HepG2 (cell line): ENCODE data around the gene PDXDC1. TPM values are rescaled to one million over a fixed set of nuclear protein-coding genes. Genes with fewer than 3 reads are reported as not detected.
"Not testable (repeated sequence)": the region's sequence is repeated elsewhere in the genome, so short reads cannot be mapped to it uniquely, and the experiment has no call there.

Experiments used
- ATAC-seq: fragments of 200-7000 bp; cut with Tn5 transposase; 3 replicates; pipeline ENCODE4 v1.9.1; 2020; ENCODE audit warnings: mild to moderate bottlenecking, moderate library complexity
- Bru-seq: library from RNA; stranded (reverse); fragments of 400-500 nt; gene quantifications from one replicate; lab custom pipeline; 2021; lab: Mats Ljungman, UMichigan
- BruChase-seq, 2 experiments: library from RNA; stranded (reverse); fragments of 400-500 nt; gene quantifications; one replicate each; lab custom pipeline; 2021; lab: Mats Ljungman, UMichigan
- BruUV-seq: library from RNA; stranded (reverse); fragments of 400-500 nt; replicated peaks from 2 replicates; lab custom pipeline; 2021; lab: Mats Ljungman, UMichigan
- CTCF ChIA-PET: fragments of 300-600 bp; formaldehyde crosslinking; extraction: SDS; loops from one replicate; lab custom pipeline; 2021; ENCODE audit warnings: low total read pairs, inconsistent platforms, low intra/inter-chr PET ratio; lab: Yijun Ruan, JAX
- POLR2A ChIA-PET: fragments of 350-600 bp; sonication (Branson Sonifier 250); formaldehyde crosslinking; loops from one replicate; lab custom pipeline; 2020; ENCODE audit warnings: antibody characterized with exemption, inconsistent platforms; lab: Yijun Ruan, JAX
- DNase-seq: peaks from one replicate; pipeline ENCODE4 v3.0.0-alpha.2; 2015; ENCODE audit warnings: low spot score
- FAIRE-seq: peaks from 3 replicates; lab custom pipeline; 2011; peaks lifted over from hg19 to GRCh38; lab: Jason Lieb, UNC
- H2AFZ ChIP-seq: one replicate; pipeline ENCODE4 v1.6.1; 2011; ENCODE audit warnings: low read length, inconsistent platforms
- H3K27ac ChIP-seq: fragments of 300-600 bp; 3 replicates; pipeline ENCODE4 v1.8.0; 2011; ENCODE audit warnings: mixed run types, mild to moderate bottlenecking, mixed read lengths, low read length, inconsistent platforms; ENCODE audit not compliant: insufficient read depth; ENCODE audit errors: extremely low read length
- H3K27me3 ChIP-seq, 2 experiments: fragments of 200-600 bp in 1 of 2; 2 replicates in 1 of 2; 3 replicates in 1 of 2; pipeline versions ENCODE4 v1.6.0 to v1.8.0; 2011; ENCODE audit warnings: low read length in 2 of 2, mild to moderate bottlenecking in 2 of 2, moderate library complexity in 2 of 2, inconsistent platforms in 1 of 2; ENCODE audit not compliant: insufficient read depth in 2 of 2, control insufficient read depth in 1 of 2
- H3K36me3 ChIP-seq, 2 experiments: fragments of 200-600 bp in 1 of 2; replicated peaks in 1 of 2; 2 replicates in 1 of 2; 3 replicates in 1 of 2; pipeline versions ENCODE4 v1.5.1 to v1.8.0; 2011; ENCODE audit warnings: low read length in 2 of 2, inconsistent platforms in 1 of 2; ENCODE audit not compliant: insufficient read depth in 2 of 2, control insufficient read depth in 1 of 2
- H3K4me1 ChIP-seq: 2 replicates; pipeline ENCODE4 v1.5.1; 2012; ENCODE audit warnings: low read length, inconsistent platforms; ENCODE audit not compliant: insufficient read depth
- H3K4me2 ChIP-seq: 2 replicates; pipeline ENCODE4 v1.6.0; 2011; ENCODE audit warnings: low read depth, low read length, inconsistent platforms
- H3K4me3 ChIP-seq, 3 experiments: fragments of 200-600 bp in 1 of 3; sonication (generic), shearing (Covaris generic) in 1 of 3; replicated peaks in 1 of 3; 2 replicates each; pipeline ENCODE4 v1.5.1; 2011 to 2016; ENCODE audit warnings: low read length in 3 of 3, inconsistent platforms in 2 of 3, low read depth in 2 of 3, mild to moderate bottlenecking in 2 of 3, control low read depth in 1 of 3, mixed read lengths in 1 of 3; ENCODE audit not compliant: insufficient read depth in 1 of 3
- H3K79me2 ChIP-seq: one replicate; pipeline ENCODE4 v1.6.1; 2011; ENCODE audit warnings: low read length, inconsistent platforms; ENCODE audit not compliant: insufficient read depth
- H3K9ac ChIP-seq: 2 replicates; pipeline ENCODE4 v1.6.0; 2011; ENCODE audit warnings: mild to moderate bottlenecking, low read depth, low read length, inconsistent platforms; ENCODE audit not compliant: insufficient read depth
- H3K9me3 ChIP-seq: 2 replicates; pipeline ENCODE4 v1.5.1; 2012; ENCODE audit warnings: mild to moderate bottlenecking, low read length
- H4K20me1 ChIP-seq: 2 replicates; pipeline ENCODE4 v1.6.0; 2011; ENCODE audit warnings: inconsistent platforms, mild to moderate bottlenecking, low read length, moderate library complexity; ENCODE audit not compliant: insufficient read depth
- ATF2 ChIP-seq: sonication (generic); formaldehyde crosslinking; IDR thresholded peaks from 2 replicates; pipeline ENCODE4 v1.4.0; 2020; ENCODE audit warnings: missing genetic modification reagents
- JDP2 ChIP-seq: sonication (generic); formaldehyde crosslinking; IDR thresholded peaks from 2 replicates; pipeline ENCODE4 v1.8.1; 2022; ENCODE audit warnings: missing genetic modification reagents, borderline replicate concordance
- PPARG ChIP-seq: conservative IDR thresholded peaks from 2 replicates; pipeline ENCODE4 v1.6.1; 2016; ENCODE audit warnings: missing biosample characterization, missing genetic modification reagents
- SP5 ChIP-seq: IDR thresholded peaks from 2 replicates; pipeline ENCODE4 v1.6.1; 2016; ENCODE audit warnings: low read depth, borderline replicate concordance
- WIZ ChIP-seq: sonication (generic); formaldehyde crosslinking; IDR thresholded peaks from 2 replicates; pipeline ENCODE4 v1.5.1; 2020; ENCODE audit warnings: mild to moderate bottlenecking, missing genetic modification reagents
- ZBTB1 ChIP-seq: sonication (generic); formaldehyde crosslinking; IDR thresholded peaks from 2 replicates; pipeline ENCODE4 v1.4.0; 2020; ENCODE audit warnings: missing genetic modification reagents, borderline replicate concordance
- ZNF317 ChIP-seq: sonication (generic); formaldehyde crosslinking; IDR thresholded peaks from 2 replicates; pipeline ENCODE4 v1.5.0; 2020; ENCODE audit warnings: mild to moderate bottlenecking, missing genetic modification reagents
- ZNF550 ChIP-seq: sonication (generic); formaldehyde crosslinking; IDR thresholded peaks from 2 replicates; pipeline ENCODE4 v1.4.0; 2020; ENCODE audit warnings: mild to moderate bottlenecking, missing genetic modification reagents, borderline replicate concordance
- ZNF598 ChIP-seq: sonication (generic); formaldehyde crosslinking; IDR thresholded peaks from 2 replicates; pipeline ENCODE4 v1.5.1; 2020; ENCODE audit warnings: mild to moderate bottlenecking, missing genetic modification reagents, borderline replicate concordance
- WGBS: methylation state at CpG from one replicate; pipeline ENCODE4 v1.1.6; 2017; ENCODE audit warnings: low lambda C conversion rate; 5-methylcytosine and 5-hydroxymethylcytosine counted together
- in situ Hi-C: cut with HindIII; loops from 2 replicates; pipeline ENCODE4 v1.10.0; 2017; ENCODE audit warnings: low pct_unique_long_range_greater_than_20kb; ENCODE audit not compliant: extremely low pct_ligation_motif_present
- intact Hi-C: fragments of 100-400 bp; cut with micrococcal nuclease; formaldehyde crosslinking; loops from one replicate; pipeline ENCODE4 v1.10.0; 2022; ENCODE audit not compliant: unreplicated experiment
- long read RNA-seq, 2 experiments: library from RNA in 1 of 2; library from polyadenylated mRNA in 1 of 2; stranded (forward) in 1 of 2; unstranded in 1 of 2; transcript quantifications; one replicate each; pipeline ENCODE4 v2.0.0, GENCODE V29; 2019 to 2022
- polyA minus RNA-seq, 3 experiments: library from RNA; depleted of rRNA, polyadenylated mRNA; stranded (reverse); fragments of >200 nt; gene quantifications; 2 replicates each; pipeline ENCODE4 v1.2.3, GENCODE V29; 2011; ENCODE audit warnings: low replicate concordance in 1 of 3
- polyA plus RNA-seq, 8 experiments: library from polyadenylated mRNA; depleted of rRNA in 3 of 8; stranded (reverse) in 7 of 8; unstranded in 1 of 8; fragments of >200 nt; fragmentation: Illumina TruSeq in 4 of 8; extraction: Trizol in 4 of 8; gene quantifications; 2 replicates each; pipeline versions ENCODE4 v1.2.1 to v1.2.3, GENCODE V29; 2011 to 2016; ENCODE audit warnings: low read depth in 4 of 8, missing spikeins in 1 of 8, mixed read lengths in 1 of 8; ENCODE audit not compliant: insufficient read depth in 1 of 8
- total RNA-seq, 5 experiments: library from RNA; depleted of rRNA; stranded (reverse); fragments of >200 nt; fragmentation: Illumina TruSeq; extraction: Trizol; gene quantifications; 2 replicates each; pipeline ENCODE4 v1.2.3, GENCODE V29; 2016; ENCODE audit warnings: low read depth in 1 of 5

PDXDC1 gene, protein sequence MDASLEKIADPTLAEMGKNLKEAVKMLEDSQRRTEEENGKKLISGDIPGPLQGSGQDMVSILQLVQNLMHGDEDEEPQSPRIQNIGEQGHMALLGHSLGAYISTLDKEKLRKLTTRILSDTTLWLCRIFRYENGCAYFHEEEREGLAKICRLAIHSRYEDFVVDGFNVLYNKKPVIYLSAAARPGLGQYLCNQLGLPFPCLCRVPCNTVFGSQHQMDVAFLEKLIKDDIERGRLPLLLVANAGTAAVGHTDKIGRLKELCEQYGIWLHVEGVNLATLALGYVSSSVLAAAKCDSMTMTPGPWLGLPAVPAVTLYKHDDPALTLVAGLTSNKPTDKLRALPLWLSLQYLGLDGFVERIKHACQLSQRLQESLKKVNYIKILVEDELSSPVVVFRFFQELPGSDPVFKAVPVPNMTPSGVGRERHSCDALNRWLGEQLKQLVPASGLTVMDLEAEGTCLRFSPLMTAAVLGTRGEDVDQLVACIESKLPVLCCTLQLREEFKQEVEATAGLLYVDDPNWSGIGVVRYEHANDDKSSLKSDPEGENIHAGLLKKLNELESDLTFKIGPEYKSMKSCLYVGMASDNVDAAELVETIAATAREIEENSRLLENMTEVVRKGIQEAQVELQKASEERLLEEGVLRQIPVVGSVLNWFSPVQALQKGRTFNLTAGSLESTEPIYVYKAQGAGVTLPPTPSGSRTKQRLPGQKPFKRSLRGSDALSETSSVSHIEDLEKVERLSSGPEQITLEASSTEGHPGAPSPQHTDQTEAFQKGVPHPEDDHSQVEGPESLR
- total RNA-seq (2016; rRNA removed; fragmentation: Illumina TruSeq; extraction: Trizol) (169 and 249 TPM in 2 replicates), polyA plus RNA-seq (2011; rRNA removed) (123 and 133 TPM in 2 replicates), polyA minus RNA-seq (2011; rRNA and poly(A)+ RNA removed; ENCODE audit: low replicate concordance) (160 and 261 TPM in 2 replicates), Bru-seq, nascent RNA (percentile 79 among the genes with signal in this experiment), BruChase-seq, experiment 1, labeled RNA remaining after a 6-hour chase (percentile 87 among the genes with signal in this experiment), BruChase-seq, experiment 2, labeled RNA remaining after a 2-hour chase (percentile 85 among the genes with signal in this experiment)
- 29.3 and 30.1 TPM in 2 replicates for total RNA-seq (2016; cell fraction: cytosol; rRNA removed; fragmentation: Illumina TruSeq; extraction: Trizol; ENCODE audit: low read depth)
- 167 and 227 TPM in 2 replicates for total RNA-seq (2016; cell fraction: insoluble cytoplasmic fraction; rRNA removed; fragmentation: Illumina TruSeq; extraction: Trizol)
- total RNA-seq (2016; cell fraction: membrane; rRNA removed; fragmentation: Illumina TruSeq; extraction: Trizol) = 76.3 and 82.8 TPM in 2 replicates
- total RNA-seq (2016; cell fraction: nucleus; rRNA removed; fragmentation: Illumina TruSeq; extraction: Trizol) = 116 and 122 TPM in 2 replicates
- polyA plus RNA-seq (2011; cell fraction: cytosol; rRNA removed) = 73.0 and 84.6 TPM in 2 replicates
- polyA plus RNA-seq (2011; cell fraction: nucleus; rRNA removed) = 157 and 195 TPM in 2 replicates
- polyA plus RNA-seq (2012) = 92.3 and 114 TPM in 2 replicates
- 11.7 and 12.8 TPM in 2 replicates for polyA plus RNA-seq (2016; cell fraction: cytosol; fragmentation: Illumina TruSeq; extraction: Trizol; ENCODE audit: low read depth)
- polyA plus RNA-seq (2016; cell fraction: insoluble cytoplasmic fraction; fragmentation: Illumina TruSeq; extraction: Trizol; ENCODE audit: low read depth) = 160 and 180 TPM in 2 replicates
- 34.7 and 36.5 TPM in 2 replicates for polyA plus RNA-seq (2016; cell fraction: membrane; fragmentation: Illumina TruSeq; extraction: Trizol; ENCODE audit: low read depth)
- 194 and 214 TPM in 2 replicates for polyA plus RNA-seq (2016; cell fraction: nucleus; fragmentation: Illumina TruSeq; extraction: Trizol; ENCODE audit: insufficient read depth, low read depth)
- polyA minus RNA-seq (2011; cell fraction: cytosol; rRNA and poly(A)+ RNA removed) = 82.4 and 91.4 TPM in 2 replicates
- polyA minus RNA-seq (2011; cell fraction: nucleus; rRNA and poly(A)+ RNA removed) = 115 and 127 TPM in 2 replicates
- long read RNA-seq, experiment 1, full-length matches to known transcripts = 27 of 60 reads
- long read RNA-seq, experiment 1, partial matches to known transcripts = 24 of 60 reads
- long read RNA-seq, experiment 1, other reads (novel, unspliced or antisense) = 9 of 60 reads
- long read RNA-seq, experiment 2, full-length matches to known transcripts = 48 of 154 reads
- long read RNA-seq, experiment 2, partial matches to known transcripts = 71 of 154 reads
- long read RNA-seq, experiment 2, other reads (novel, unspliced or antisense) = 35 of 154 reads

- POLR2A ChIA-PET = interaction anchor here (0.6 to 1.0 kb wide), 2 partner anchors 18 to 20 kb away, joined by 3 read pairs; no protein-coding TSS in a partner anchor
- H3K27me3 ChIP-seq, BruUV-seq, H3K9me3 ChIP-seq, CTCF ChIA-PET, H2AFZ ChIP-seq, FAIRE-seq, intact Hi-C loops, in situ Hi-C loops, H3K36me3 ChIP-seq: not testable (repeated sequence)
- Histone ChIP-seq H3K9ac (peak within 1 kb of the TSS; percentile 92), H3K4me1 (peaks cover 51% of the 10 kb centered on the region), H3K79me2 (peaks cover 46% of the 10 kb centered on the region), H4K20me1 (peaks cover 22% of the 10 kb centered on the region), H3K4me2 (peak within 1 kb of the TSS; percentile 95), H3K27ac (peak within 1 kb of the TSS; percentile 74), H3K4me3 (peak within 1 kb of the TSS; percentile 80 to 99 (median 85))
- ATAC-seq (peak; percentile 90), DNase-seq (peak; percentile 90)
- WGBS = 1% methylated on average over 33 of the region's 74 CpGs
- TF ChIP-seq PPARG = peak; percentile 72
- TF ChIP-seq ZBTB1 (CRISPR knock-in tag) = peak; percentile 32; the same call in 1 of the 2 replicates
- peak; percentile 63; the same call in 1 of the 2 replicates for TF ChIP-seq ZNF550 (CRISPR knock-in tag)
- TF ChIP-seq ZNF598 (CRISPR knock-in tag) = peak; percentile 58; the same call in 1 of the 2 replicates
- peak; percentile 61; the same call in 1 of the 2 replicates for TF ChIP-seq ATF2 (CRISPR knock-in tag)
- peak; percentile 97 for TF ChIP-seq SP5
- TF ChIP-seq JDP2 (CRISPR knock-in tag) = peak; percentile 62; the same call in 1 of the 2 replicates
- peak; percentile 66 for TF ChIP-seq ZNF317 (CRISPR knock-in tag)
- TF ChIP-seq WIZ = 0 out of 2 replicates have a peak, but pooled peaks have one; percentile 74
Measured at GRCh38 chr16:14974656-14975417, at the start of gene PDXDC1. Gene PDXDC1 (plus strand): TSS chr16:14975026. CDS start chr16:14975200, 174 bp downstream.
